Lung (tissue), 12 donors: ENCODE results near the gene GALNT9. TPM values are rescaled to one million over a fixed set of nuclear protein-coding genes. Genes with fewer than 3 reads are reported as not detected.

ENCODE experiments used
- ATAC-seq: fragments of 200-7000 bp; cut with Tn5 transposase; one replicate; pipeline ENCODE4 v1.9.1; 2020; ENCODE audit warnings: moderate number of reproducible peaks; ENCODE audit not compliant: insufficient read depth, low FRiP score
- DNase-seq, 3 donors: peaks; one replicate each; pipeline ENCODE4 v3.0.0-alpha.2; 2013 to 2017
- H3K27ac ChIP-seq, 2 donors: one replicate each; pipeline ENCODE4 v1.5.1; 2013; ENCODE audit warnings: mild to moderate bottlenecking in 2 of 2, moderate library complexity in 2 of 2, control low read depth in 1 of 2, inconsistent platforms in 1 of 2, low read depth in 1 of 2, low read length in 1 of 2
- H3K27me3 ChIP-seq, 3 donors: one replicate each; pipeline ENCODE4 v1.5.1; 2013; ENCODE audit warnings: low read length in 2 of 3; ENCODE audit not compliant: control insufficient read depth in 3 of 3, insufficient read depth in 3 of 3
- H3K36me3 ChIP-seq, 4 donors: one replicate each; pipeline ENCODE4 v1.5.1; 2013; ENCODE audit warnings: low read length in 4 of 4, mild to moderate bottlenecking in 1 of 4, moderate library complexity in 1 of 4; ENCODE audit not compliant: control insufficient read depth in 4 of 4, insufficient read depth in 4 of 4
- H3K4me1 ChIP-seq, 5 donors: one replicate each; pipeline ENCODE4 v1.5.1; 2013; ENCODE audit warnings: low read length in 5 of 5, mild to moderate bottlenecking in 2 of 5, moderate library complexity in 1 of 5; ENCODE audit not compliant: control insufficient read depth in 5 of 5, insufficient read depth in 5 of 5
- H3K4me3 ChIP-seq: one replicate; pipeline ENCODE4 v1.5.1; 2013; ENCODE audit warnings: mild to moderate bottlenecking, control low read depth, moderate library complexity
- H3K9ac ChIP-seq, 2 donors: one replicate each; pipeline ENCODE4 v1.5.1; 2013; ENCODE audit warnings: low read length in 2 of 2, control low read depth in 1 of 2; ENCODE audit not compliant: insufficient read depth in 1 of 2
- H3K9me3 ChIP-seq, 4 donors: one replicate each; pipeline ENCODE4 v1.5.1; 2013; ENCODE audit warnings: low read length in 3 of 4, mild to moderate bottlenecking in 1 of 4, moderate library complexity in 1 of 4; ENCODE audit not compliant: control insufficient read depth in 4 of 4, insufficient read depth in 3 of 4
- CTCF ChIP-seq: IDR thresholded peaks from 2 replicates; pipeline ENCODE4 v1.5.1; 2012; ENCODE audit warnings: mild to moderate bottlenecking; ENCODE audit errors: control extremely low read depth, extremely low read depth
- WGBS, 2 donors: extraction: QIAGEN DNeasy Blood & Tissue Kit; methylation state at CpG; one replicate each; pipeline ENCODE4 v1.1.7; 2013; 5-methylcytosine and 5-hydroxymethylcytosine counted together
- polyA plus RNA-seq, 2 donors: library from polyadenylated mRNA; stranded (reverse); fragments of 200-250 nt; gene quantifications; one replicate each; pipeline ENCODE4 v1.2.1, GENCODE V29; 2013
- total RNA-seq, 2 donors: library from RNA; depleted of rRNA in 1 of 2; stranded (reverse); fragments of >200 nt in 1 of 2; gene quantifications; one replicate each; pipeline ENCODE4 v1.2.1, GENCODE V29; 2014 to 2021
- donor health status: control.
- donor health status: control.
- donor health status: Bipolar disorder and iron deficiency.
- donor health status: healthy.
- donor health status: DM: yes; HTN: yes; CAD: no.

The GALNT9 gene
- total and polyA plus RNA-seq, 4 donors: 0.13 to 1.7 (median 0.79) TPM

GRCh38 chr12:132276066-132276826 is 53.1 kb downstream of the GALNT9 start:
- Histone ChIP-seq H3K27ac (no peak overlapping the region), H3K4me3 (no peak overlapping the region), H3K27me3 (peaks cover 3 to 16% (median 4%) of the 10 kb centered on the region in 3 donors), H3K9me3 (peaks cover 0 to 12% (median 0%) of the 10 kb centered on the region in 4 donors), H3K9ac (peak overlapping the region in 1 of 2 donors; percentile 38), H3K36me3 (no peaks in the 10 kb centered on the region), H3K4me1 (peaks cover 0 to 66% (median 24%) of the 10 kb centered on the region in 5 donors)
- no peak for ATAC-seq
- 86 to 87% methylated on average over 20 of the region's 20 CpGs for WGBS, 2 donors
- DNase-seq: no peak
- TF ChIP-seq CTCF: no peak

- 92% methylated on average over 18 of the region's 18 CpGs for WGBS, 2 donors
These were observed 53.8 kb downstream of the GALNT9 start for GRCh38 chr12:132275631-132276030.

GRCh38 chr12:132275110-132275531 is 54.3 kb downstream of the GALNT9 start:
- Histone ChIP-seq H3K27me3 (peaks cover 0 to 16% (median 3%) of the 10 kb centered on the region in 3 donors), H3K36me3 (no peaks in the 10 kb centered on the region), H3K4me3 (no peak overlapping the region), H3K27ac (no peak overlapping the region), H3K9me3 (peaks cover 0 to 12% (median 0%) of the 10 kb centered on the region in 4 donors), H3K9ac (no peak overlapping the region), H3K4me1 (peaks cover 0 to 55% (median 22%) of the 10 kb centered on the region in 5 donors)
- ATAC-seq: no peak
- peak; percentile 84 to 89 (median 89) for DNase-seq
- 51 to 59% methylated on average over 13 of the region's 13 CpGs for WGBS, 2 donors
- no peak for TF ChIP-seq CTCF

More at GRCh38 chr12:132275631-132276030, 53.8 kb downstream of the GALNT9 start:
- H3K9me3 ChIP-seq: peaks cover 0 to 12% (median 0%) of the 10 kb centered on the region in 4 donors
- H3K36me3 ChIP-seq: no peaks in the 10 kb centered on the region
- DNase-seq: no peak
- H3K4me1 ChIP-seq: peaks cover 0 to 60% (median 24%) of the 10 kb centered on the region in 5 donors
- no peak for TF ChIP-seq CTCF
- no peak overlapping the region for H3K4me3 ChIP-seq
- no peak overlapping the region for H3K27ac ChIP-seq
- no peak overlapping the region for H3K9ac ChIP-seq
- H3K27me3 ChIP-seq: peaks cover 0 to 16% (median 3%) of the 10 kb centered on the region in 3 donors
- ATAC-seq: no peak
